K562 (cell line): ENCODE results near the gene PRELID1. TPM values are rescaled to one million over a fixed set of nuclear protein-coding genes. Genes with fewer than 3 reads are reported as not detected.

Experiments used
- ATAC-seq: fragments of 200-7000 bp; cut with Tn5 transposase; 3 replicates; pipeline ENCODE4 v1.9.1; 2020; ENCODE audit warnings: moderate library complexity
- BruUV-seq: library from RNA; stranded (reverse); fragments of 400-500 nt; replicated peaks from 2 replicates; lab custom pipeline; 2021; lab: Mats Ljungman, UMichigan
- CTCF ChIA-PET: fragments of 300-600 bp; formaldehyde crosslinking; extraction: SDS; loops from one replicate; lab custom pipeline; 2021; ENCODE audit warnings: low intra/inter-chr PET ratio; lab: Yijun Ruan, JAX
- POLR2A ChIA-PET: fragments of 300-600, 350-650 bp; sonication (Branson Sonifier 250); formaldehyde crosslinking; extraction: SDS; loops from one replicate; lab custom pipeline; 2021; ENCODE audit warnings: antibody characterized with exemption, inconsistent platforms; lab: Yijun Ruan, JAX
- DNase-seq, 4 experiments: peaks; one replicate each; pipeline versions ENCODE4 v3.0.0 to v3.0.0-alpha.2; 2011 to 2018; ENCODE audit warnings: low spot score in 3 of 4, mixed read lengths in 3 of 4; ENCODE audit errors: extremely low read depth in 1 of 4
- FAIRE-seq: peaks from 2 replicates; lab custom pipeline; 2011; peaks lifted over from hg19 to GRCh38; lab: Jason Lieb, UNC
- H2AFZ ChIP-seq: 2 replicates; pipeline ENCODE4 v1.6.0; 2011; ENCODE audit warnings: low read depth, low read length, control low read depth, inconsistent platforms
- H3K27ac ChIP-seq: fragments of 200-600 bp; 3 replicates; pipeline ENCODE4 v1.8.0; 2011; ENCODE audit warnings: low read depth, mild to moderate bottlenecking, control low read depth, inconsistent platforms, low read length, moderate library complexity, mixed read lengths; ENCODE audit errors: extremely low read depth
- H3K27me3 ChIP-seq, 2 experiments: fragments of 300-600 bp in 1 of 2; 2 replicates in 1 of 2; 3 replicates in 1 of 2; pipeline versions ENCODE4 v1.6.0 to v1.8.0; 2011; ENCODE audit warnings: inconsistent platforms in 2 of 2, low read length in 2 of 2, mild to moderate bottlenecking in 1 of 2, mixed read lengths in 1 of 2, moderate library complexity in 1 of 2; ENCODE audit not compliant: control insufficient read depth in 2 of 2, insufficient read depth in 2 of 2
- H3K36me3 ChIP-seq: fragments of 300-600 bp; 3 replicates; pipeline ENCODE4 v1.8.0; 2011; ENCODE audit warnings: mild to moderate bottlenecking, low read length, inconsistent platforms; ENCODE audit not compliant: control insufficient read depth, insufficient read depth
- H3K4me1 ChIP-seq, 2 experiments: fragments of 200-600 bp in 1 of 2; replicated peaks in 1 of 2; 2 replicates in 1 of 2; 3 replicates in 1 of 2; pipeline versions ENCODE4 v1.5.1 to v1.8.0; 2011; ENCODE audit warnings: inconsistent platforms in 2 of 2, low read length in 2 of 2, mild to moderate bottlenecking in 1 of 2, mixed read lengths in 1 of 2, moderate library complexity in 1 of 2; ENCODE audit not compliant: control insufficient read depth in 2 of 2, insufficient read depth in 2 of 2
- H3K4me2 ChIP-seq: 2 replicates; pipeline ENCODE4 v1.6.1; 2011; ENCODE audit warnings: low read length, control low read depth, inconsistent platforms, mixed read lengths; ENCODE audit not compliant: insufficient read depth
- H3K4me3 ChIP-seq: fragments of 200-600 bp; sonication (generic), shearing (Covaris generic); 2 replicates; pipeline ENCODE4 v1.5.1; 2016; ENCODE audit warnings: control low read depth, inconsistent platforms
- H3K79me2 ChIP-seq: fragments of 200-600 bp; 3 replicates; pipeline ENCODE4 v1.8.0; 2011; ENCODE audit warnings: low read length, inconsistent platforms; ENCODE audit not compliant: control insufficient read depth, insufficient read depth
- H3K9ac ChIP-seq, 2 experiments: 2 replicates each; pipeline versions ENCODE4 v1.6.0 to v1.6.1; 2011; ENCODE audit warnings: low read depth in 2 of 2, low read length in 2 of 2, control low read depth in 1 of 2, inconsistent platforms in 1 of 2, mild to moderate bottlenecking in 1 of 2, mixed read lengths in 1 of 2; ENCODE audit not compliant: insufficient read depth in 1 of 2
- H3K9me1 ChIP-seq: one replicate; pipeline ENCODE4 v1.6.0; 2011; ENCODE audit warnings: inconsistent platforms, mild to moderate bottlenecking, low read length, moderate library complexity; ENCODE audit not compliant: control insufficient read depth, insufficient read depth
- H3K9me3 ChIP-seq: replicated peaks from 2 replicates; pipeline ENCODE4 v1.5.1; 2011; ENCODE audit warnings: low read depth, low read length, inconsistent platforms; ENCODE audit not compliant: control insufficient read depth, insufficient read depth
- H4K20me1 ChIP-seq: replicated peaks from 2 replicates; pipeline ENCODE4 v1.6.1; 2011; ENCODE audit warnings: low read length, inconsistent platforms, mixed read lengths; ENCODE audit not compliant: control insufficient read depth, insufficient read depth
- KAT8 ChIP-seq: fragments of 450-650 bp; IDR thresholded peaks from 2 replicates; pipeline ENCODE4 v1.6.1; 2016; ENCODE audit warnings: low read depth, mild to moderate bottlenecking
- TEAD4 ChIP-seq, 2 experiments: sonication (generic) in 1 of 2; formaldehyde crosslinking in 1 of 2; IDR thresholded peaks; 2 replicates each; pipeline versions ENCODE4 v1.6.1 to v1.8.0; 2012 to 2022; ENCODE audit warnings: borderline replicate concordance in 1 of 2, inconsistent platforms in 1 of 2, low read length in 1 of 2, mild to moderate bottlenecking in 1 of 2, missing genetic modification reagents in 1 of 2
- ZNF282 ChIP-seq: sonication (generic); formaldehyde crosslinking; IDR thresholded peaks from 2 replicates; pipeline ENCODE4 v1.8.1; 2023; ENCODE audit warnings: missing genetic modification reagents
- WGBS: fragments of 100-300 bp; shearing (Covaris generic); methylation state at CpG from one replicate; pipeline ENCODE4 v1.1.6; 2016; ENCODE audit warnings: low coverage, mixed read lengths; ENCODE audit not compliant: insufficient coverage; ENCODE audit errors: missing lambda C conversion rate; 5-methylcytosine and 5-hydroxymethylcytosine counted together
- in situ Hi-C: fragments of 300-500 bp; cut with MboI; formaldehyde crosslinking; loops from 4 replicates; pipeline ENCODE4 v1.15.0; 2018; ENCODE audit warnings: inconsistent platforms, mixed read lengths
- intact Hi-C: fragments of 100-400 bp; cut with micrococcal nuclease; formaldehyde crosslinking; loops from 2 replicates; pipeline ENCODE4 v1.14.2; 2022
- polyA plus RNA-seq, 8 experiments: library from polyadenylated mRNA; depleted of rRNA in 4 of 8; stranded (reverse) in 5 of 8; unstranded in 3 of 8; fragments of >200 nt; fragmentation: Nextera tagmentation in 2 of 8; fragmentation: Illumina TruSeq in 1 of 8; extraction: Ambion mirVana in 2 of 8; extraction: Trizol in 1 of 8; gene quantifications; 2 replicates each; pipeline versions ENCODE4 v1.2.1 to v1.2.3, GENCODE V29; 2011 to 2014; ENCODE audit warnings: inconsistent platforms in 1 of 8, missing spikeins in 1 of 8
- total RNA-seq, 7 experiments: library from RNA; depleted of rRNA in 6 of 7; stranded (reverse); fragments of >200 nt in 6 of 7; fragmentation: Illumina TruSeq in 2 of 7; extraction: Trizol in 2 of 7; gene quantifications; 2 replicates each; pipeline versions ENCODE4 v1.2.1 to v1.2.3, GENCODE V29; 2011 to 2021; ENCODE audit warnings: low replicate concordance in 1 of 7
- TF ChIP-seq, protein P1 (sequence below): fragments of 450-650 bp; formaldehyde crosslinking; IDR thresholded peaks from 2 replicates; pipeline ENCODE4 v1.4.0; 2020; ENCODE audit warnings: mild to moderate bottlenecking, moderate library complexity

PRELID1 gene
- total and polyA plus RNA-seq, 9 of the 15 experiments (the other 6 are each of a cell fraction or from before 2014, with no cell fraction given), result 40.1 to 484 (median 340) TPM

DNA sequence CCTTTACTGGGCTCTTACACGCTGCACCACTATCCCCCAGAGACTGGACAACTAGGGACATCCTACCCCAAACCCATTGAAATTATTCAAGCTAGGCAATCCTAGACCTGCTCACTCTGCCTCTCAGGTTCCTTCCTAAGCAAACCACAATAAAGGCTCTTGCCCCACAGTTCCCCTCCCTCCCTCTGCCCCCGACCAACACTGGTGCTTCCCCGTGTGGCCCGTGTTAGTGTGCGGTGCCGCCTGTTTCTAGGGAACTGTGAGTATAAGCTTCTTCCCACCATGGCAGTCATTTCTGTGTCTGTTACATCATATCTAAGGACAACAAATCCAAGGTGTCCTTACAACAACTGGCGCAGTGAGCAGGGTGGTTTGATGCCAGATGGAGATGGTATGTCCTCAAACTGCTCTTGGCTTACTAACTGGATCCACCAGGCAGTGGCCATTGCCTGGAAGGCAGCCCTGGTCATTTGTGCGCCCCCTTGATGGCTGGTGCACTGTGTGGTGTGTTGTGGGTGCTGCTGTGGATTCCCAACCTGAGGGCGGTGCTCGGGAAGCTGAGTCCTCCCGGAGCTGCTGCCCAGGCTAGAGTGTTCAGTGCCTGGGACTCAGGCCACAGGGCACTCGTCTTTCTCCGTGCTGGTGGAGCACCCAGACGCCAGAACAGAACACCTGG, 16.5 kb downstream of the PRELID1 start:
- H4K20me1 ChIP-seq, result no peaks in the 10 kb centered on the region
- DNase-seq, result no peak
- FAIRE-seq, result no peak
- no peak overlapping the region for H3K27ac ChIP-seq
- H3K9ac ChIP-seq, result no peak overlapping the region
- CTCF ChIA-PET, result no interaction called here
- intact Hi-C loops, result loop anchor here (5.0 kb wide), 1 partner anchor 177 kb away; the partner anchor contains the start of gene PDLIM7
- POLR2A ChIA-PET, result no interaction called here
- no peaks in the 10 kb centered on the region for H3K27me3 ChIP-seq
- no peaks in the 10 kb centered on the region for H3K79me2 ChIP-seq
- H3K9me1 ChIP-seq, result no peaks in the 10 kb centered on the region
- H2AFZ ChIP-seq, result no peak overlapping the region
- peaks cover 2 to 15% of the 10 kb centered on the region in 2 experiments; a peak in 3 of 5 replicates for H3K4me1 ChIP-seq
- H3K4me3 ChIP-seq, result no peak overlapping the region
- no peak for ATAC-seq
- no peaks in the 10 kb centered on the region for H3K9me3 ChIP-seq
- TF ChIP-seq KAT8, result no peak
- no peak for TF ChIP-seq ZNF282 (CRISPR knock-in tag)
- TF ChIP-seq, protein P1, sequence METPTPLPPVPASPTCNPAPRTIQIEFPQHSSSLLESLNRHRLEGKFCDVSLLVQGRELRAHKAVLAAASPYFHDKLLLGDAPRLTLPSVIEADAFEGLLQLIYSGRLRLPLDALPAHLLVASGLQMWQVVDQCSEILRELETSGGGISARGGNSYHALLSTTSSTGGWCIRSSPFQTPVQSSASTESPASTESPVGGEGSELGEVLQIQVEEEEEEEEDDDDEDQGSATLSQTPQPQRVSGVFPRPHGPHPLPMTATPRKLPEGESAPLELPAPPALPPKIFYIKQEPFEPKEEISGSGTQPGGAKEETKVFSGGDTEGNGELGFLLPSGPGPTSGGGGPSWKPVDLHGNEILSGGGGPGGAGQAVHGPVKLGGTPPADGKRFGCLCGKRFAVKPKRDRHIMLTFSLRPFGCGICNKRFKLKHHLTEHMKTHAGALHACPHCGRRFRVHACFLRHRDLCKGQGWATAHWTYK (CRISPR knock-in tag), result no peak
- TF ChIP-seq TEAD4 (IDR thresholded peaks at IDR 0.05; ENCODE audit: low read length), result no peak
- TF ChIP-seq TEAD4 (CRISPR knock-in tag; IDR thresholded peaks at IDR 0.05; ENCODE audit: borderline replicate concordance), result no peak
- TF ChIP-seq, all 486 proteins: peak for 0
- no peak overlapping the region for H3K4me2 ChIP-seq
- WGBS, result 94% methylated on average over 12 of the region's 14 CpGs
- H3K36me3 ChIP-seq, result peaks cover 10% of the 10 kb centered on the region; the same call in 2 of the 3 replicates
- in situ Hi-C loops, result no loop called here
- BruUV-seq, result no TSS peak
